ENCODE results near the gene PANX2.
"Not testable (repeated sequence)": the region's sequence is repeated elsewhere in the genome, so short reads cannot be mapped to it uniquely, and the experiment has no call there.

Gene PANX2

GRCh38 chr22:50147258-50148165 lies 23.0 kb upstream of the PANX2 start:
- not testable (repeated sequence) for DNase-seq (ENCODE audit: low spot score)

GRCh38 chr22:50148166-50148500 lies 22.4 kb upstream of the PANX2 start:
- no peak for DNase-seq (ENCODE audit: low spot score)

- peak; percentile 79 for DNase-seq (ENCODE audit: low spot score)
Observed at GRCh38 chr22:50148991-50149721, 21.4 kb upstream of the PANX2 start.

GRCh38 chr22:50150161-50151129 lies 20.1 kb upstream of the PANX2 start:
- DNase-seq (ENCODE audit: low spot score), result no peak

- DNase-seq (ENCODE audit: low spot score), result no peak
Observed at GRCh38 chr22:50151571-50152537, 18.7 kb upstream of the PANX2 start.

GRCh38 chr22:50153056-50153755 lies 17.3 kb upstream of the PANX2 start:
- no peak for DNase-seq (ENCODE audit: low spot score)

- no peak for DNase-seq (ENCODE audit: low spot score)
Observed at GRCh38 chr22:50153756-50154140, 16.8 kb upstream of the PANX2 start.

GRCh38 chr22:50157709-50158375 lies 12.7 kb upstream of the PANX2 start:
- no peak for DNase-seq (ENCODE audit: low spot score)

- no peak for DNase-seq (ENCODE audit: low spot score)
Observed at GRCh38 chr22:50160947-50161346, 9.6 kb upstream of the PANX2 start.

- DNase-seq (ENCODE audit: low spot score), result no peak
Observed at GRCh38 chr22:50161508-50162390, 8.8 kb upstream of the PANX2 start.

GRCh38 chr22:50162391-50162956 lies 8.1 kb upstream of the PANX2 start:
- DNase-seq (ENCODE audit: low spot score), result no peak

- no peak for DNase-seq (ENCODE audit: low spot score)
Observed at GRCh38 chr22:50165436-50166123, 5.0 kb upstream of the PANX2 start.

- DNase-seq (ENCODE audit: low spot score), result no peak
Observed at GRCh38 chr22:50167689-50168489, 2.6 kb upstream of the PANX2 start.

- not testable (repeated sequence) for DNase-seq (ENCODE audit: low spot score)
Observed at GRCh38 chr22:50168490-50169180, 1.9 kb upstream of the PANX2 start.

GRCh38 chr22:50169181-50169759 lies 1.3 kb upstream of the PANX2 start:
- no peak for DNase-seq (ENCODE audit: low spot score)

- no peak for DNase-seq (ENCODE audit: low spot score)
Observed at GRCh38 chr22:50169774-50170341, 673 bp upstream of the PANX2 start.
